Activated CD8-positive, alpha-beta T cell treated with anti-CD3 and anti-CD28 coated beads for 36 hours (primary cell): Measurements from ENCODE around the gene ATP13A5. TPM values are rescaled to one million over a fixed set of nuclear protein-coding genes. Genes with fewer than 3 reads are reported as not detected.

Source experiments
- ATAC-seq: fragments of 200-7000 bp; cut with Tn5 transposase; one replicate; pipeline ENCODE4 v1.10.0; 2021; ENCODE audit warnings: mild to moderate bottlenecking, moderate library complexity
- CTCF ChIA-PET: fragments of 350-600 bp; sonication (Branson Sonifier 250); formaldehyde crosslinking; loops from one replicate; lab custom pipeline; 2021; ENCODE audit warnings: antibody characterized with exemption; lab: Charles Lee
- POLR2A ChIA-PET: fragments of 350-600 bp; sonication (Branson Sonifier 250); formaldehyde crosslinking; loops from one replicate; lab custom pipeline; 2021; ENCODE audit warnings: antibody characterized with exemption; lab: Charles Lee
- DNase-seq: peaks from one replicate; pipeline ENCODE4 v3.0.0-alpha.2; 2020
- H3K27ac Mint-ChIP-seq: one replicate; pipeline ENCODE4 v1.8.0; 2021; ENCODE audit warnings: mild to moderate bottlenecking, mixed read lengths
- H3K27me3 Mint-ChIP-seq: one replicate; pipeline ENCODE4 v1.8.0; 2021; ENCODE audit warnings: mixed read lengths
- H3K36me3 Mint-ChIP-seq: one replicate; pipeline ENCODE4 v1.8.0; 2021; ENCODE audit warnings: low read depth, mixed read lengths
- H3K4me1 Mint-ChIP-seq: one replicate; pipeline ENCODE4 v1.8.0; 2021; ENCODE audit warnings: low read depth, mixed read lengths
- H3K4me3 Mint-ChIP-seq: one replicate; pipeline ENCODE4 v1.8.0; 2021; ENCODE audit warnings: mild to moderate bottlenecking, moderate library complexity, mixed read lengths
- H3K9me3 Mint-ChIP-seq: one replicate; pipeline ENCODE4 v1.8.0; 2021; ENCODE audit warnings: mixed read lengths
- intact Hi-C: fragments of 100-400 bp; cut with micrococcal nuclease; formaldehyde crosslinking; loops from one replicate; pipeline ENCODE4 v1.10.0; 2022
- total RNA-seq, 2 experiments: library from RNA; stranded (reverse); gene quantifications; one replicate each; pipeline ENCODE4 v1.2.3, GENCODE V29; 2021
- TF ChIP-seq, protein P1 (sequence below): fragments of 200-600 bp; IDR thresholded peaks from one replicate; pipeline ENCODE4 v1.8.0; 2022; ENCODE audit warnings: antibody characterized with exemption, mild to moderate bottlenecking

ATP13A5 gene
- total RNA-seq, 2 experiments from 2014 or later, result not detected

DNA sequence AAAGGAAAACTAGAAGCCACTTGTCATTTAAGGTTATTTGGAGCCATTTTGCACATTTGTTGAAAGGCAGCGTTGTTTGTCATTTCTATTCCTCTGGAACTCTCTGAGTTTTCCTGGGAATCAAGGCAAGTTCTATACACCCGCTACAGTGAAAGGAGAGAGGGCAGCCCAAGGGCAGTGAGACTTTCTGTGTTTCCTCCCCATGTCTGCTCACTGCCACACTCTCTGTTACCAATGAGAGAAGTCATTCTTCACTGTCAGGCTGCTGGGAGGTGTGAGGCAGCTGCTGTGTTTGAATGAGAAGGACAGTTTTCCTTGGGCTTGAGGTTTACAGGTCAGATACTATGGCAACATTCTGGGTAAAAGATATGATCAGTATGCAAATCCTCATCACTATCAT lies 36.0 kb downstream of the ATP13A5 start:
- CTCF ChIA-PET, result no interaction called here

GRCh38 chr3:193335031-193335430 lies 43.5 kb downstream of the ATP13A5 start:
- no peak for ATAC-seq
- H3K9me3 Mint-ChIP-seq, result no peaks in the 10 kb centered on the region
- no peaks in the 10 kb centered on the region for H3K36me3 Mint-ChIP-seq
- no peaks in the 10 kb centered on the region for H3K4me1 Mint-ChIP-seq
- H3K4me3 Mint-ChIP-seq, result no peak overlapping the region
- ChIA-PET CTCF (no interaction called here), POLR2A (no interaction called here)
- H3K27ac Mint-ChIP-seq, result no peak overlapping the region
- intact Hi-C loops, result no loop called here
- H3K27me3 Mint-ChIP-seq, result no peaks in the 10 kb centered on the region
- no peak for DNase-seq
- TF ChIP-seq, protein P1, sequence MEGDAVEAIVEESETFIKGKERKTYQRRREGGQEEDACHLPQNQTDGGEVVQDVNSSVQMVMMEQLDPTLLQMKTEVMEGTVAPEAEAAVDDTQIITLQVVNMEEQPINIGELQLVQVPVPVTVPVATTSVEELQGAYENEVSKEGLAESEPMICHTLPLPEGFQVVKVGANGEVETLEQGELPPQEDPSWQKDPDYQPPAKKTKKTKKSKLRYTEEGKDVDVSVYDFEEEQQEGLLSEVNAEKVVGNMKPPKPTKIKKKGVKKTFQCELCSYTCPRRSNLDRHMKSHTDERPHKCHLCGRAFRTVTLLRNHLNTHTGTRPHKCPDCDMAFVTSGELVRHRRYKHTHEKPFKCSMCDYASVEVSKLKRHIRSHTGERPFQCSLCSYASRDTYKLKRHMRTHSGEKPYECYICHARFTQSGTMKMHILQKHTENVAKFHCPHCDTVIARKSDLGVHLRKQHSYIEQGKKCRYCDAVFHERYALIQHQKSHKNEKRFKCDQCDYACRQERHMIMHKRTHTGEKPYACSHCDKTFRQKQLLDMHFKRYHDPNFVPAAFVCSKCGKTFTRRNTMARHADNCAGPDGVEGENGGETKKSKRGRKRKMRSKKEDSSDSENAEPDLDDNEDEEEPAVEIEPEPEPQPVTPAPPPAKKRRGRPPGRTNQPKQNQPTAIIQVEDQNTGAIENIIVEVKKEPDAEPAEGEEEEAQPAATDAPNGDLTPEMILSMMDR, result no peak

More for the DNA sequence above, 36.0 kb downstream of the ATP13A5 start:
- intact Hi-C loops, result no loop called here
- no peak overlapping the region for H3K4me3 Mint-ChIP-seq
- H3K9me3 Mint-ChIP-seq, result no peaks in the 10 kb centered on the region
- H3K4me1 Mint-ChIP-seq, result no peaks in the 10 kb centered on the region
- no peaks in the 10 kb centered on the region for H3K36me3 Mint-ChIP-seq
- H3K27me3 Mint-ChIP-seq, result peaks cover 6% of the 10 kb centered on the region
- TF ChIP-seq, protein P1, result no peak
- POLR2A ChIA-PET, result no interaction called here
- no peak for DNase-seq
- ATAC-seq, result no peak
- H3K27ac Mint-ChIP-seq, result no peak overlapping the region

GRCh38 chr3:193333229-193333628 lies 45.3 kb downstream of the ATP13A5 start:
- H3K36me3 Mint-ChIP-seq, result no peaks in the 10 kb centered on the region
- H3K27me3 Mint-ChIP-seq, result peaks cover 2% of the 10 kb centered on the region
- no peaks in the 10 kb centered on the region for H3K9me3 Mint-ChIP-seq
- ChIA-PET POLR2A (no interaction called here), CTCF (no interaction called here)
- H3K27ac Mint-ChIP-seq, result no peak overlapping the region
- intact Hi-C loops, result no loop called here
- TF ChIP-seq, protein P1, result no peak
- H3K4me1 Mint-ChIP-seq, result no peaks in the 10 kb centered on the region
- no peak overlapping the region for H3K4me3 Mint-ChIP-seq
- DNase-seq (no peak), ATAC-seq (no peak)

DNA sequence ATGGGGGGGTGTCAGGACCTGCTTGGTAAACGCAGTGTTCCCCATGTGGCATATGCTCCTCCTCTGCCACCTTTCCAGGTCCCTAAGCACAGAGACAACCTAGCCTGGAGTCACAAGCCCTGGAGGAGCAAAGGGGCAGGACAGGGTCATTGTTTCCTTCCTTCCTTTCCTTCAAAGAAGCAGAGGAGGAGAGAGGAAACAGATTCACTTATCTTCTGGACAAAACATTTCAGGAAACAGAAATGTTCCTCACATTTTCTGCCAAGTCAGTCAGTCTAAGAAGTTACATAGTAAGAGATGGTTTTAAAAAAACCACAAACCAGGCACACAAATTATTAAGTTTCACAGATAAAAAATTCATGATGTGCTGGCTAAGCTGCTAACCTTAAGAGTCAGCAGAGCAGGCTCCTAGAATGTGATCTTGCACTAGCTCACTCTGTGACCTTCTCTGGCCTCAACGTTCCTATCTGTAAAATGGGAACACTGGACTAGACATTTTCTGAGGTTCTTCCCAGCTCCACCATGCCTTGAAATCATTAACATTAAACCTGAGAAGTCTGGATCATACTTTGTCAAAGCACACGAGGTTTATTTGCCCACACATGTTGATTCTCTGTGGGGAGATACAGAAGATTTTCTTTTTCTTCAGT lies 47.9 kb downstream of the ATP13A5 start:
- H3K4me1 Mint-ChIP-seq, result no peaks in the 10 kb centered on the region
- intact Hi-C loops, result no loop called here
- H3K27me3 Mint-ChIP-seq, result peaks cover 2% of the 10 kb centered on the region
- ChIA-PET CTCF (no interaction called here), POLR2A (no interaction called here)
- H3K9me3 Mint-ChIP-seq, result no peaks in the 10 kb centered on the region
- TF ChIP-seq, protein P1, result no peak
- no peak overlapping the region for H3K27ac Mint-ChIP-seq
- DNase-seq, result no peak
- no peaks in the 10 kb centered on the region for H3K36me3 Mint-ChIP-seq
- ATAC-seq, result no peak
- no peak overlapping the region for H3K4me3 Mint-ChIP-seq

DNA sequence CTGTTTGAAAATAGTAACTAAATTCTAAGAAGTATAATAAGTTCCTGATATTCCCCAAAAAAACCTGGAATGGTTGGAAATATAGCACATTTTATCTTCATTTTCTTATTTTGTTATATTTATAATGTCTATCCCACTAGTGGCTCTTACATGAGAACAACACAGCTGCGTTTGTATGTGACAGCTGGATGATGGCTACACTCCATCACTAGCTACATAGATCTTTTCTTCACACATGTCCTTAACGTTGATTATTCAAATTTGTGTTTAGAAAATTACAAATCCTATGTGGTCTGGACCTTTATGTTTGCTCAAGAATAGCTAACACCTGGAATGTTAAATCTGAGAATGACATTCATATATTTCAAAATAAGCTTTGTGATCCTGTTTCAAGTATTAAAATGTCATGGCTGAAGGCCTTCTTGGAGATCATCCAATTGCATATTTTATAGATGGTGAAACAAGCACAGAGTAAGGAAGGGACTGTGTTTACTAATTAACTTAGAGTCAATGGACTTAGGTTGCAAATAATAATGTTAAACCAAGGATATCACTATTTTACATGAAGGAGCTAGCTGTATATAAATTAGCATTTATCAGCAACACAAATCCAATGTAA lies 60.8 kb downstream of the ATP13A5 start:
- DNase-seq (no peak), ATAC-seq (no peak)
- CTCF ChIA-PET, result no interaction called here
- Mint-ChIP-seq H3K4me1 (no peaks in the 10 kb centered on the region), H3K4me3 (no peak overlapping the region), H3K9me3 (no peaks in the 10 kb centered on the region), H3K27ac (no peak overlapping the region), H3K36me3 (no peaks in the 10 kb centered on the region), H3K27me3 (peaks cover 2% of the 10 kb centered on the region)
- POLR2A ChIA-PET, result no interaction called here
- TF ChIP-seq, protein P1, result no peak
- intact Hi-C loops, result no loop called here
